Ectodermal cell (in vitro differentiated cells): ENCODE measurements around the gene SLC16A11.
"Not testable (repeated sequence)": the region's sequence is repeated elsewhere in the genome, so short reads cannot be mapped to it uniquely, and the experiment has no call there.

Source experiments
- H3K27ac ChIP-seq: 2 replicates; pipeline ENCODE4 v1.7.0; 2013; ENCODE audit warnings: mild to moderate bottlenecking, low read depth, low read length; ENCODE audit not compliant: insufficient read depth, poor library complexity, severe bottlenecking
- H3K27me3 ChIP-seq: 2 replicates; pipeline ENCODE4 v1.7.0; 2013; ENCODE audit warnings: mild to moderate bottlenecking, low read length; ENCODE audit not compliant: insufficient read depth, control insufficient read depth, poor library complexity, severe bottlenecking
- H3K36me3 ChIP-seq: one replicate; pipeline ENCODE4 v1.7.0; 2013; ENCODE audit warnings: low read length; ENCODE audit not compliant: control insufficient read depth, insufficient read depth
- H3K4me1 ChIP-seq: one replicate; pipeline ENCODE4 v1.7.0; 2013; ENCODE audit warnings: low read length; ENCODE audit not compliant: control insufficient read depth, insufficient read depth
- H3K4me3 ChIP-seq: 2 replicates; pipeline ENCODE4 v1.7.0; 2013; ENCODE audit warnings: low read depth, low read length, control low read depth; ENCODE audit not compliant: insufficient read depth
- H3K9me3 ChIP-seq: 2 replicates; pipeline ENCODE4 v1.7.0; 2013; ENCODE audit warnings: mild to moderate bottlenecking, low read length, moderate library complexity; ENCODE audit not compliant: control insufficient read depth
- WGBS, 2 experiments: methylation state at CpG; one replicate each; pipeline ENCODE4 v1.1.7; 2013; ENCODE audit warnings: missing lambda C conversion rate in 2 of 2; 5-methylcytosine and 5-hydroxymethylcytosine counted together

SLC16A11 gene

GRCh38 chr17:6994666-6995256 is 49.1 kb downstream of the SLC16A11 start:
- H3K36me3 ChIP-seq = no peaks in the 10 kb centered on the region
- no peaks in the 10 kb centered on the region for H3K4me1 ChIP-seq
- 92 to 96% methylated on average over 9 of the region's 9 CpGs for WGBS, 2 experiments
- no peak overlapping the region for H3K27ac ChIP-seq
- no peak overlapping the region for H3K4me3 ChIP-seq
- H3K9me3 ChIP-seq = no peaks in the 10 kb centered on the region
- peaks cover 25% of the 10 kb centered on the region for H3K27me3 ChIP-seq

GRCh38 chr17:6994118-6994598 is 49.7 kb downstream of the SLC16A11 start:
- H3K9me3 ChIP-seq = no peaks in the 10 kb centered on the region
- no peak overlapping the region for H3K4me3 ChIP-seq
- 94 to 96% methylated on average over 10 of the region's 10 CpGs for WGBS, 2 experiments
- H3K36me3 ChIP-seq = no peaks in the 10 kb centered on the region
- no peak overlapping the region for H3K27ac ChIP-seq
- no peaks in the 10 kb centered on the region for H3K4me1 ChIP-seq
- peaks cover 25% of the 10 kb centered on the region for H3K27me3 ChIP-seq

GRCh38 chr17:6993613-6994056 is 50.3 kb downstream of the SLC16A11 start:
- not testable (repeated sequence) for H3K4me3 ChIP-seq, H3K9me3 ChIP-seq, H3K36me3 ChIP-seq, H3K4me1 ChIP-seq, H3K27ac ChIP-seq
- peaks cover 25% of the 10 kb centered on the region for H3K27me3 ChIP-seq
- WGBS, 2 experiments = 86 to 97% methylated on average over 5 of the region's 5 CpGs
